Hematopoietic multipotent progenitor cell (in vitro differentiated cells): ENCODE results near the gene RPUSD3. TPM values are rescaled to one million over a fixed set of nuclear protein-coding genes. Genes with fewer than 3 reads are reported as not detected.

Source experiments
- DNase-seq, 3 donors: peaks; one replicate each; pipeline ENCODE4 v3.0.0-alpha.2; 2011 to 2015; ENCODE audit warnings: low read depth in 2 of 3, low spot score in 2 of 3
- total RNA-seq: library from RNA; depleted of rRNA; stranded (reverse); fragments of >200 nt; gene quantifications from one replicate; pipeline ENCODE4 v1.2.3, GENCODE V29; 2012

The RPUSD3 gene
- total RNA-seq, 1 donor = 42.8 TPM

- peak in 2 of 3 donors; percentile 30 to 50 for DNase-seq
Observed at GRCh38 chr3:9837701-9838582, 5.9 kb downstream of the RPUSD3 start.

GRCh38 chr3:9834520-9835380 is 9.1 kb downstream of the RPUSD3 start:
- no peak for DNase-seq

GRCh38 chr3:9833078-9833477 is 10.7 kb downstream of the RPUSD3 start:
- no peak for DNase-seq

DNA sequence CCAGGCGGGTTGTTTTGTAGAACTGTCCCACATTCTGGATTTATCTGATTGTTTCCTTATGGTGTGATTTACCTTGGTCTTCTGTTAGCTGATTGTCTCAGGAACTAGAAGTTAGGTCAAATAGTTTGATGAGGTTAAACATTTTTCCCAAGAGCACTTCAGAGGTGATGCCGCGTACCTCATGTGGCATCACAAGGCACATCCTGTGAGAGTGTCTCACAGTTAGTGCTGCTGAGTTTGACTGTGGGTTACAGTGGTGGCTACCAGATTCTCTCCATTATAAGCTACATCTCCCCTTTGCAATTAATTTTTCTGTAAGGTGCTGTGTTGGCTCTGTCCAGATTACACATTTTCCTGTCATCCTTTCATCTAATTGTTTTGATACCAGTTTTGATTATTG is 12.6 kb downstream of the RPUSD3 start:
- DNase-seq = no peak

DNA sequence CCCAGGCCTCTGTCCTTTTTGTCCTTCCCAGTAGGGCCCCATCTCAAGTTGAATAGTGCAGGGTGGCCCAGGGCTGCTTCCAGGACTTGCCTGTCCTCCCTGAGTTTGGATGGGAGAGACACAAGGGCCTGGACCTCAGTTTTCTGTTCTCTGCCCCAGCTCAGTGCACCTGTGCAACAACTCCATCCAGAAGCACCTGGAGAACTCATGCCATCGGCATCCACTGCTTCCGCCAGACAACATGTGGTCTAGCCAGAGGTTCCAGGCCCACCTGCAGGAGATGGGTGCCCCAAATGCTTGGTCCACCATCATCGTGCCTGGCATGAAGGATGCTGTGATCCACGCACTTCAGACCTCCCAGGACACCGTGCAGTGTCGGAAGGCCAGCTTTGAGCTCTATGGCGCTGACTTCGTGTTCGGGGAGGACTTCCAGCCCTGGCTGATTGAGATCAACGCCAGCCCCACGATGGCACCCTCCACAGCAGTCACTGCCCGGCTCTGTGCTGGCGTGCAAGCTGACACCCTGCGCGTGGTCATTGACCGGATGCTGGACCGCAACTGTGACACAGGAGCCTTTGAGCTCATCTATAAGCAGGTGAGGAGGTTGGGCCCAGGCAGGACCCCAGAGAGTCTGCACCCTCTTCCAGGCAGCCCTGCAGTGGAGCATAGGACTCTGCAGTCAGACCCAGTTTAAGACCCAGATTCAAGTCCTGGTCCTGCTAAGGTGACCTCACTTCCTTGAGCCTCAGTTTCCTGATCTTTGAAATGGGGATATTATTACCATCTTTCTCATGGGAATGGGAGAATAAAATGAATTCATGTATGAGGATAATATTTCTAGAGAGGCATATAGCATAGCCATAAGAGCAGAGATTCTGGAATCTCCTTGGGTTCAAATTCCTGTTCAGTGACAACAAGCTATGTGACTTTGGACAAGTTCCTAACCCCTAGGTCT is 14.7 kb downstream of the RPUSD3 start:
- no peak for DNase-seq

GRCh38 chr3:9826815-9827573 is 16.8 kb downstream of the RPUSD3 start:
- DNase-seq = peak in 2 of 3 donors; percentile 9 to 35

- no peak for DNase-seq
Observed at GRCh38 chr3:9825451-9826040, 18.3 kb downstream of the RPUSD3 start.

DNA sequence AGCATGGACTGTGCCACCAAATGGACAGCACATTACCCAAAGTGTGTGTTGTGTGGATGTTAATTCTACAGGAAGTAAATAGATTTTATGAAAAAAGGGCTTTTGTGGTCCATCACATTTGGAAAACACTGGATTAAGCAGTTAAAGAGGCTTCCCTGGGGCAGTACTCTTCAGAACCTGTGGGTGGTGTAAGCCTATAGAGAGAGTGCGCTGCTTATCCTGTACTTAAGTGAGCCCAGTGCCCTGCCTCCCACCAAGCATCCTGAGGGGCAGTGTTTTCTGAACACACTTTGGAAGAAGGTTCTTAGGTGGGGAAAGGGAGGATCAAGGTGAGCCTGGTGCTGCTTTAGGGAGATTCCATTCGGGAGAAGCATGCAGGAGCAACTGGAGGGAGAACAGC is 22.9 kb downstream of the RPUSD3 start:
- peak in 2 of 3 donors; percentile 14 to 27 for DNase-seq

DNA sequence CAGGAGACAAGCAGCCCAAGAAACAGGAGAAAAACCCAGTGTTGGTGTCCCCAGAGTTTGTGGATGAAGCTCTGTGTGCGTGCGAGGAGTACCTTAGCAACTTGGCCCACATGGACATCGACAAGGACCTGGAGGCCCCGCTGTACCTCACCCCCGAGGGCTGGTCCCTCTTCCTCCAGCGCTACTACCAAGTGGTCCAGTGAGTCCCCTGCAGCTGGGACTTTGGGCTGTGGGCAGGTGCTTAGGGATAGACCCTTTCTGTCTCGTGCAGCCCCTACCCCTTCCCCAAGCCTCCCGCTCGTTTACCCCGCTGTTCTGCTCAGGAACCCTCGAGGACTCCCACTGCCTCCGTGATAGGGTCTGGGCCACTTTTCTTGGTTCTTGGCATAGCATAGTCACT is 23.3 kb downstream of the RPUSD3 start:
- DNase-seq = no peak

DNA sequence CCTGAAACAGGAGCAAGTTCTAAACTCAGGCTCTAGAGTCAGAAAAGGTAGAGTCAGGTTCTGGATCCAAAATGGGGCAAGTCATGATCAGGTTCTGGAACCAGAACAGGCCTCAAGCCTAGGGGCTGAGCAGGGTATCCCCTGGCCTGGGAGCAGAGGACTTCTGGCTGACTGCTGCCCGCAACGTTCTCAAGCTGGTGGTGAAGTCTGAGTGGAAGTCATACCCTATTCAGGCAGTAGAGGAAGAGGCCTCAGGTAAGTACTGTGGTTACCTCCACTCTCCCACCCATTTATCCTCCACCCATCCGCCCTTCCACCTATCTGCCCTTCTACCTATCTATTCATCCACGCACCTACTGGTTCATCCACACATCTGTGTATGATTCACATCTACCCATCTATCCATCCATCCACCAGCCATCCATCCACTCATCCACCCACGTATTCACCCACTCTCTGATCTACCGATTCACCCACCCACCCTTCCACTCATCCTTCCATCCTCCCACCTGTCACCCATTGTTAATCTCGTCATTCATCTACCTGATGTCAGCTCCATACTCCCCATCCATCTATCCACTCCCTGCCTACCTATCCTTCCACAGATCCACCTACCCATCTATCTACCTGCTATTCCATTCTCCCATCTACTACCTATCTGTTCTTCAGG is 25.0 kb downstream of the RPUSD3 start:
- DNase-seq = no peak

GRCh38 chr3:9817436-9817835 is 26.4 kb downstream of the RPUSD3 start:
- DNase-seq = no peak

GRCh38 chr3:9815986-9816385 is 27.8 kb downstream of the RPUSD3 start:
- DNase-seq = no peak

DNA sequence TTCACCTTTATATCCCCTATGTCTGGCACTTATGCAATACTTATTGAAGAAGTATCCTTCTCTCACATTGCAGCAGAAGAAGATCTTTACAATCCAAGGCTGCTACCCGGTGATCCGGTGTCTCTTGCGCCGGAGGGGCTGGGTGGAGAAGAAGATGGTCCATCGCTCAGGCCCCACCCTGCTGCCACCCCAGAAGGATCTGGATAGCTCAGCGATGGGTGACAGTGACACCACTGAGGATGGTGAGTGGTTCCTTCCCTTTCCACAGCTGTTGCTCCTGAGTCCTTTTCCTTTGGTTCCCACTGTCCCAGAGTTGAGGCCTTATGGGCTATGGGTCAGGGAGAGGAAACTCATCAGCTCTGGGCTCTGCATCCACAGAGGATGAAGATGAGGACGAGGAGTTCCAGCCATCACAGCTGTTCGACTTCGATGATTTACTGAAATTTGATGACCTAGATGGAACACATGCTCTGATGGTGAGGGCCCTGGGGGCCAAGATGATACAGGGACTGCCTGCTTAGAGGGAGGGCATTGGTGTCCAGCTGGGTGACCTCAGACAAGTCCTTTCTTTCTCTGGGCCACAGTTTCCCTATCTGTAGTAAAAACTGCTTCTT is 30.8 kb downstream of the RPUSD3 start:
- DNase-seq = no peak

DNA sequence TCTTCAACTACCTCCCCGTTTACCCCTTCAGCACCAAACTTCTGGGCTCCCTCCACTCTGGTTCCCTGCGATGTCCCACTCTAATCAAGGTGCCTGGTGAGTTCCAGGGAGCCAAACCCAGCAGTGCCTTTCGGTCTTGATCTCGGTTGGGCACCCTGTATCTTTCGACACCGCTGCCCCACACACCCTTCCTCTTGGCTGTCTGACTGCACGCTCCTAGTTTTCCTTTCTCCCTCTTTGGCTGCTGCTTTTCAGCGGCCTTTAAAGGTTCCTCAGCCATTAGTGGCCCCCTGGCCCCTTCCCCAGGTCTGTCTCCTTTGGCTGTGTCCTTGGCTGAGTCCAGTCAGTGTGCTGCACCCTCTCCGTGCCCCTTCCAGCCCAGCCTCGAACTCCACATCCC is 33.0 kb downstream of the RPUSD3 start:
- no peak for DNase-seq

DNA sequence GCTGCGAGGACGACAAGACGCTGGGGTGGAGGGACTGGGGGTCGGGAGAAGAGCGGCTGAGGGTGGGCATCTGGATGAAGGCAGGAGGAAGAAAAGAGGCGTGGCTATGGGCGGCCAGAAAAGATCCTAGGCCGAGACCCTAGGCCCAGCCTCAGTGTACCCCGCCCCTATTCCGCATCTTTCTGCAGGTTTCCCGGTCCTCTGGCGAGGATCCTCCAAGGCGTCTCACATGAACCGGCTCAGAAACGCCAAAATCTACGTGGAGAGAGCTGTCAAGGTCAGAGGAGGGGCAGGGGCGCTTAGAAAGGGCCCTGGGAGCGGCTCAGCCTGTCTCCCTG is 33.4 kb downstream of the RPUSD3 start:
- DNase-seq = no peak

DNA sequence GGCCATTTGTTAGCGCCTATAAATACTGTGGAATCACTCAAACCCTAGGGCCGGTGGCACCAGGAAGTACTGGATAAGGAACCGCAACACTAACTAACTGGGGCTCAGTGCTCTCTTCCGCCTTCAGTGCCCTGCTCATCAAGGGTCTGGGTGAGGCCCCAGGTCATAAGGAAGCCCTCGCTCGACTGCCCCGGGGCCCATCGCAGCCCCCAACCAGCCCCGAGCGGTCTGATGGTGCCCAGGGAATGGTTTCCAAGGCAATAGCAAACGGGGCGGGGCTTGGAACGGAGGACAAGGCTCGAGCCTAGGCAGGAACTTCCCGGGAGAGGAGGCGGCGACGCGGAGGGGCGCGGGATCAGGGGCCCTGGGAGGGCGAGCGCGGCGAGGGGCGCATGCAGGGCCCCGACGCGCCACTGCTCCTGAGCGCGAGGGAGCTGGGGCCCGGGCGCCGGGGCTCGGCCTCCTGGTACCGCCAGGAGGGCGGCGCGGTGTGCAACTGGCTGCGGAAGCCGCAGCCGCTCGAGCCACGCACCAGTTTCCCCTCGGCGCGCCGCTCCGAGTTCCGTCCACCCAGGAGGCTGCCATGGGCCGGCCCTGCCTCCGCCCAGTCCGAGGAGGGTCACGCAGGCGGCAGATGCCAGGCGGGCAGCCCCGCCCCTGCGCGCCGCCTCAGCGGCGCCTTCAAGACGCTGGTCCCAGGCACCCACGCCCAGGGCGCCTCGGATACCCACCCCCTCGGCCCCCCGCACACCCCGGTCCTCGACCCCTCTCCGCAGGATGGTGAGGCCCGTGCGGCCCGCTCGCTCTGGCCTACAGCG is 34.0 kb downstream of the RPUSD3 start, which contains the start of gene TTLL3:
TSS of gene TTLL3 (plus strand) at position 648 of the 818 bp plus-strand sequence. CDS start 400 bp downstream, outside the sequence.
- DNase-seq = peak; percentile 37 to 57 (median 40)

GRCh38 chr3:9809239-9809614 is 34.6 kb downstream of the RPUSD3 start:
- DNase-seq = no peak
